ENCODE data around the gene ZBTB7B. TPM values are rescaled to one million over a fixed set of nuclear protein-coding genes. Genes with fewer than 3 reads are reported as not detected.
A peak's percentile ranks its signal among the peaks of the same experiment; 100 is the strongest.

Gene ZBTB7B
- total and polyA plus RNA-seq, 9 of the 15 experiments (the other 6 are each of a cell fraction or from before 2014, with no cell fraction given) = 0.04 to 46.5 (median 15.2) TPM

GRCh38 chr1:154963643-154964042 lies 39.0 kb upstream of the ZBTB7B start (continued):
- 0 out of 2 replicates have a peak, but pooled peaks have one; percentile 21 for TF ChIP-seq VEZF1 (CRISPR knock-in tag; IDR thresholded peaks at IDR 0.05)
- TF ChIP-seq NCOR1 (IDR thresholded peaks at IDR 0.05) = peak; percentile 63
- TF ChIP-seq MNT (conservative IDR thresholded peaks at IDR 0.05) = peak in 1 of 2 experiments; percentile 42; a peak in 2 of 4 replicates
- no peak for TF ChIP-seq KAT2B (IDR thresholded peaks at IDR 0.05; ENCODE audit: low read depth, low read length)

GRCh38 chr1:154964359-154964758 lies 38.2 kb upstream of the ZBTB7B start:
- Histone ChIP-seq H2AFZ (ENCODE audit: low read depth, low read length) (no peak overlapping the region), H3K4me1 (replicated peaks in 1 of 2; ENCODE audit: control insufficient read depth in 2 of 2, insufficient read depth in 2 of 2, low read length in 2 of 2) (peaks cover 20 to 41% of the 10 kb centered on the region in 2 experiments), H3K36me3 (ENCODE audit: control insufficient read depth, insufficient read depth, low read length) (peaks cover 68% of the 10 kb centered on the region), H3K9me1 (ENCODE audit: control insufficient read depth, insufficient read depth, low read length) (no peaks in the 10 kb centered on the region), H3K27me3 (ENCODE audit: control insufficient read depth in 2 of 2, insufficient read depth in 2 of 2, low read length in 2 of 2) (no peaks in the 10 kb centered on the region), H3K9me3 (replicated peaks; ENCODE audit: control insufficient read depth, insufficient read depth, low read depth, low read length) (no peaks in the 10 kb centered on the region), H3K27ac (ENCODE audit: extremely low read depth, low read depth, low read length) (no peak overlapping the region), H3K79me2 (ENCODE audit: control insufficient read depth, insufficient read depth, low read length) (peaks cover 36% of the 10 kb centered on the region), H3K9ac (ENCODE audit: insufficient read depth in 1 of 2, low read depth in 2 of 2, low read length in 2 of 2) (peak overlapping the region in 1 of 2 experiments; percentile 39; a peak in 1 of 4 replicates), H4K20me1 (replicated peaks; ENCODE audit: control insufficient read depth, insufficient read depth, low read length) (no peaks in the 10 kb centered on the region), H3K4me2 (ENCODE audit: insufficient read depth, low read length) (no peak overlapping the region), H3K4me3 (no peak overlapping the region)
- intact Hi-C loops (cut with micrococcal nuclease) = loop anchor here (5.0 kb wide), 1 partner anchor 118 kb away; no protein-coding TSS in a partner anchor
- no peak for ATAC-seq
- ChIA-PET CTCF (ENCODE audit: low intra/inter-chr PET ratio) (no interaction called here), POLR2A (interaction anchor here (0.6 to 7.0 kb wide), 9 partner anchors 9 to 48 kb away, joined by 3 to 80 read pairs (median 3); partner anchors contain the start of genes CKS1B, FLAD1, LENEP and PBXIP1)
- TF ChIP-seq CEBPB (tag; IDR thresholded peaks at IDR 0.05) = peak; percentile 82
- no peak for TF ChIP-seq TBP (optimal IDR thresholded peaks at IDR 0.05; ENCODE audit: low read depth, low read length)
- TF ChIP-seq CBFA2T3 (IDR thresholded peaks at IDR 0.05) = peak; percentile 23; the same call in 1 of the 2 replicates
- no peak for TF ChIP-seq ESRRB (CRISPR knock-in tag; IDR thresholded peaks at IDR 0.05; ENCODE audit: borderline replicate concordance)
- no peak for TF ChIP-seq CEBPG (CRISPR knock-in tag; IDR thresholded peaks at IDR 0.05)
- 0 out of 4 replicates have a peak, but pooled peaks of 1 of the 2 experiments have one; percentile 13 for TF ChIP-seq CEBPG (tag; conservative IDR thresholded peaks at IDR 0.05 in 1 of 2, IDR thresholded peaks at IDR 0.05 in 1 of 2)
- FAIRE-seq = no peak
- no TSS peak for BruUV-seq (replicated peaks)
- in situ Hi-C loops (cut with MboI) = no loop called here
- DNase-seq (ENCODE audit: extremely low read depth in 1 of 4, low spot score in 3 of 4) = no peak
- 52% methylated on average over 6 of the region's 6 CpGs for WGBS (ENCODE audit: insufficient coverage, low coverage, missing lambda C conversion rate)

All from K562 (cell line).